GM21576 (cell line): ENCODE data around the gene GFPT1.

Source experiments
- ATAC-seq: cut with Tn5 transposase; IDR thresholded peaks from one replicate; pipeline ENCODE4 v1.9.1; 2021; ENCODE audit warnings: mild to moderate bottlenecking, moderate library complexity; ENCODE audit not compliant: unreplicated experiment

The GFPT1 gene

GRCh38 chr2:69330781-69331180 lies 56.2 kb downstream of the GFPT1 start:
- no peak for ATAC-seq

- no peak for ATAC-seq
Observed at GRCh38 chr2:69322631-69323030, 64.4 kb downstream of the GFPT1 start.

DNA sequence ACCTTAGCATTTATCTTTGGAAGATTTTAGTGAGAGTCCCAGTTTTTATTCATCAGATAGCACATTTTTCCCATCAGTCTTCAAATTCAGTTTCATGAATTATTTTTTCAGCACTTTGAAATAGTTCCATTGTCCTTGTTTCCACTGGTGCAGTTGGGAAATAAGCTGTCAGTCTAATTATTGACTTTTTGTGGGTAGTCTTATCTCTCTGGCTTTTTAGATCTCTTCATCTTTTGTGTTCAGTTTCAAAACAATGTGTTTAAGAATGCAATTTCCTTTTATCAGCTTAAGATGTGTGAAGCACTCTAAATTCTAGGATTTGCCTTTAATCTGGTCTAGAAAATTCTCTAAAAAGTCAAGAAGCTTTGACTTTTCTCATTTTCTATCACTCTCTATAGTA lies 70.5 kb downstream of the GFPT1 start:
- no peak for ATAC-seq

GRCh38 chr2:69315160-69315761 lies 71.8 kb downstream of the GFPT1 start:
- ATAC-seq = no peak

- ATAC-seq = no peak
Observed at GRCh38 chr2:69311024-69311416, 76.0 kb downstream of the GFPT1 start.

DNA sequence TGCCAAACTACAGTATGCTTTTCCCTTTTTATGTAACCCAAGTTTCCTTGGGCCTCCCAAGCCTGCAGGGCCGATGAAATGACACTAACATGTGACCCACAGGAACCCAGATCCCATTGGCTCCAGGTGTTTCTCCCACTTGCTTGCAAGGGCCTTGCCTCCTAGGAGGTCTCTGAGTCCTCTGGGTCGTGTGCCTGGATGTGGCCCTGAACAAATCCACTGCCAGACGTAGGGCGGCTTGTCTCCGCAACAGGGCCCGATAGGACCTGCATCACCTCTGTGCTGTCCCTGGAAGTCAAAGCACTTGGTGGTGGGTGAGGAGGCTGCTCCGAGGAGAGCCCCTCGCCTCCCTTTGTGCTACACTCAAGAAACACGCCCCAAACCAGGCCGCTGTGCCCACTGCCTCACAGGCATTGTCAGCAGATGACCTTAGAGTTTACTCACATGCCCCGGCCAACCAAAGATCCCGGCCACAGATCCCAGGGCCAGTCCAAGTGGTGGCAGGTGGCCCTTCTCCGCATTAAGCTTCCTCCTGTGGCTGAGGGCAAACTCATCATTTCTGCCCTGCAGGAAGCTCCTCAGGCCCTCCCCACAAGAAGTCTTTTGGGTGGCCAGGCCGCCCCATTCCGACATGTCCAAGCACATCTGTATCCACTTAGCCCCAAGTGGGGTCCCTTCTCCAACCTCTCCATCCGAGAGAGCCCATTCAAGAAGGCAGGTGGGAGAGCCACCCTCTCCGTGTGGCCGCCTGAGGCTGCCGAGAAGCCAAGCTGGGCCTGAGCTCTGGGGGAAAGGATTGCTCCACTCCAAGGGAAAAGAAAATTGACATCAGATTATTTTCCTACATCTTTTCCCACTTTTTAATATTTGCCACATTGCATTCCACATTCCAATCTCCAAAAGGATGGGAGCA lies 76.7 kb downstream of the GFPT1 start:
- no peak for ATAC-seq

DNA sequence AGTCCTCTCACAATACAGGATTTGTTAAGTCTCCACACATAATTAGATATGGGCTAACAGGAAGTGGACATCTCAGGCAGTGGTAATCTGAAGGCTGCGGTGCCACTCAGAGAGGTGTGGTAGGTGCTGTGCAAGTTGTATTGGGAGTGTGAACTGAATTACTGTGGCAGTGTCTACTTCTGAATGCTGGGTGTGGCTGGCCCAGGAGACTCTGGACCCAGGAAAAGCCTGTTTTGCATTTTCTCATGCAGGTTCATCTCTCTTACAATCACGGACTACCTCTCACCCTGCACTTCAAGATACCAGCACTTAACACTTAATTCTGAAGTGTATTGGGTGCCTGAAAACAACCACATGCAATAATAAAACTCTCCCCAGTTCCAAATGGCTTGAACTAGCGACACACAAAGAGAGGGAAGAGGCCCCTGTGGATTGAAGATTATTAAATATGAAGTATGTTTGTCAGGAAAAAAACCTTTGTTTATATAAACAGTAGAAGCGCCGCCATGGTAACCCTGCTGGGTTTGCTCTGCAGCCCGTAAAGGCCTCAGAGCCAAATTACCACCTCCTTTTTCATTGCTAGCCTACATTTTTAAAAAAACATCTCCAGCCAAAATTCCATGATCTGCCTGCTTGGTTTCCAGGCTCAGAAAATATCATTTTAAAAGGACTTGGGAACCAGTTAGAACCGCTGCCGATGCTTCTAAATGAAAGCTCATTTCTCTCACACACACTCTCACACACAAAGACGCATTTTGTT lies 77.5 kb downstream of the GFPT1 start:
- ATAC-seq = no peak

- no peak for ATAC-seq
Observed at GRCh38 chr2:69308338-69308737, 78.7 kb downstream of the GFPT1 start.

DNA sequence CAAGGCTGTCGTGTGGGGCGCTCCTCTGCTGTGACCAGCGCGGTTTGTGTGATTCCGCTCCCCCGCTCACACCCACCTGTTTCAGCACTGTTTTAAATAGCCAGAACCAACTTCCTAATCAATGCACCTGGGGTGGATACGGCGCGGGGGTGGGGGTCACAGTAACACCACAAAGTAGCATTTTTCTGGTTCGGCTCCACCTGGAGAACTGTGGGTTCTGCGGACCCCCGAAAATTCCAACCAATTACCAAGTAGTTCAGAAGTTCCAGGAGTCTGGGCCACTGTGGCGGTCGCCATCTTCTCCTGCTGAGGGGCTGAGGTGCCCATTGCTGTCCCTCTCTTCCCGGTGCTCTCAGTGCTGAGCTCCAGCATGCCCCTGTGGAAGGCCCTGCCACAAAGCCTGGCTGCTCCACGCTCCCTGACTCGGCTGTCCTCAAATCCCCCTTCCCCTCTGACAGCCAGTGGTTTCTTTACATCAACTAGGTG lies 79.4 kb downstream of the GFPT1 start:
- ATAC-seq = no peak

DNA sequence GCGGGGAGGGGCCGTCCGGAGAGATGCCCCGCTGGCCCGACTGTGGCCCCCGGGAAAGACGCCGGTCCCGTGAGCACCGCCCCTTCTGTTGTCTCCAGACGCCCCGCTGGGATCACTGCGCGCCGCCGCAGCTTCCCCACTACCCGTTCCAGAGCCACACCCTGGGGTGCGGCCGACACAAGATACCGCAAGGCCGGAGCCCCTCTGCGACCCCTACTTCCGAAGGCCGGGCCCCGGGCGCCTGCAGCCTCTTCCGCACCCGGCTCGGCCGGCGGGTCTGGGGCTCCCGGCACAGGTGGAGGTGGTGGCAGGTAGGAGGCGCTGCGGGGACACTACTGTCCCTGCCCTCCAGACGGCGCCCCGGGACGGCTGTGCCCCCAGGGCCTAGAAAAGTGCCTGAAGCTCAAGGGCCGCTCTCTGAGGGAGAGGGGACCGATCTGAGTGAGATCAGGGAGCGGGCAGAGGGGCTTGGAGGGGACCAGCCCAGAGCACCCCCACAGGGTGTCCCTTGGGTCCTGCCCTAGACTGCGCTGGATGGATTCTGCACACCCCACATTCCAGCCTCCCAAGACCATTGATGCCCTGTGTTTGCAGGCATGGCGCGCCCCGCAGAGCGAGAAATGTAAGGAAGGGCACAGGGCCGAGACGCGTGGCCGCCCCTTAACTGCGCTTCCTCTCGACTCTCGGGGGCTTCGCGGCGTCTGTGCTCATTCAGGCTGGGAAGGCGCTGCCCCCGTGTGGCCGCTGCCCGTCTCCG lies 80.0 kb downstream of the GFPT1 start:
- ATAC-seq = peak; percentile 78

DNA sequence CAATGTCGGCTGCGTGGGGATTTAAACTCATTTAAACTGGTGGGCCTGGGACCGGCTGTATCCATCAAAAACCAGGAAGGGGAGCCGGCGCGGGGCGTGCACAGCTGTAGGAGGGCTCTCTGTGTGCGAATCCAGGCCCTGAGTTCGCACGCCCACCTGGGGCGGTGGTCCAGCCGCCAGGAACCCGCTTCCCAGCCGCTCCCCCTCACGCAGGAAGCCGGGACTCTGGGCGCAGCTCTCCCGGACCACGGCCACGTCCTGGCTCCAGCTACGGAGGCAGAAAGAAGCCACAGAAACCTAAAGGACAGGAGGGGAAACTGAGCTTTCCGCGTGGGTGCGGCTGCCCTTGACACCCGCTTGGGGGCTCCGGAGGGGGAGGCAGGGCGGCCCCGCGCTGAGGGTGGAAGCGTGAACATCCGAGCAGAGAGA lies 80.6 kb downstream of the GFPT1 start:
- no peak for ATAC-seq

GRCh38 chr2:69305712-69306392 lies 81.2 kb downstream of the GFPT1 start:
- ATAC-seq = no peak

DNA sequence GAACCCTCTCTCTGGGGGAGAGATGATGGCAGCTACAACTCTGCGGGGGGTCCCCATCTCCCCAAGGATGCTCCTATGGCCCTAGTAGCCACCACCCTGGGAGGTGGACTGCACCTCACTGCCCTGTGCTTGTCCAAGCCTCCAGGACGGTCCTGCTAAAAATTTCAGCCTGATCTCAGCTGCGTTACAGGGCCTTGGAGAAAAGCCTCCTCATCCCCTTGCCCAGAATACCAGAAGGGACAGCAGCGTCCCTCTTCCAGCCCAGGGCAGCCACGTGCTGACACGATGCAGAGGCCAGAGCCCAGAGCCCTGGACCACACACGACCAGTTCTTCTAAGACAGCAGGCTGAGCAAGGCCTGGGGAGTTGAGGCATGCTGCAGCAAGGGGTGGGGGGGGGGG lies 81.9 kb downstream of the GFPT1 start:
- no peak for ATAC-seq

DNA sequence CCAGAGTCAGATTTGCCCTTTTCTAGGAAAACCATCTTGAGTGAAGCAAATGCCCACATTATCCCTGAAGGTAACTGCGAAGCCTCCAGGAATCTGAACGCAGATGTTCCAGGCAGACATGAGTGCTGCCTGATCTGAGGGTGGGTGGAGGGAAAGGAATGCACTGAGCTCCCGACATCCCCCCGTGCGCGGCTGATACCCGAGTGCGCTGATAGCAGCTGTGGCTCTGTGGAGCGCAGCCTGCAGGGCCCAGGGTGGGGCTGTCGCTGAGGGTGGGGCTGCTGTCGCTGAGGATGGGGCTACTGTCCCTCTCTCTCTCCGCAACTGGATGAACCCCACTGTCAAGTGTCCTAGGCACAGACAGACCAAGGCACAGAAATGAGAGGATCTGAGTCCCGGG lies 82.4 kb downstream of the GFPT1 start:
- ATAC-seq = no peak

GRCh38 chr2:69300650-69301049 lies 86.4 kb downstream of the GFPT1 start:
- ATAC-seq = no peak

DNA sequence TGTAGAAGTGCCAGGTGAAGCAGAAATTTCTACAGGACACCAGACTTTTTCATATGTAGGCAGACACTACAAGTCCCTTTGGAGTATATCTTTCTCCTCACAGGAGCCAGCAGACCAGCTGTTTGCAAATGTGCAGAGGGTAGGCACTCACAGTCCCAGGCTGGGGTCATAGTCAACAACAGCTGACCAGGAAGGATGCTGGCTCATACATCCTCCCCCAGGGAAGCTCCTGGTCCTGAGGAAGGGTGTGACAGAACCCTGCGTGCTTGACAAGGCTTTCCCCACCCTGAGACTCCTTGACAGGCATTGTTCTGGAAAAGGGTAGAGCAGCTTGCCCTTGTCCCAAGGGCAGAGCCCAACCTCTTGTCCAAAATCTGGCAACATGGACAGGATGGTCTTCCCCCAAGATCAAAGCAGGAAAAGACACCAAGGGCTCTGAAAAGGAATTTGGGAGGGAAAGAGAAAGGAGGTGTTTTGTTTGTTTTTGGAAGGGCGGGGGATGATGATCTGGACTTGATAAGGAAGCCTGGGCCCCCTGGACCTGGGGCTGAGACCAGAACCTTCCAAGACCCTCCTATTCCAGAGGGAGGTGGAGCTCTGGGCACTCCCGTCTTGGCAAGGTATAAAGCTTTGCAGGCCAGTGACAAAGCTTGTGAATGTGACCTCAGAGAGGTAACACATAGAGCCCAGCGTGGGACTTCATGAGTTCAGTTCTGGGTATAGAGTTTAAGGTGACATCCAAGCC lies 87.1 kb downstream of the GFPT1 start:
- no peak for ATAC-seq

- ATAC-seq = no peak
Observed at GRCh38 chr2:69298862-69299261, 88.2 kb downstream of the GFPT1 start.

- ATAC-seq = no peak
Observed at GRCh38 chr2:69298261-69298660, 88.8 kb downstream of the GFPT1 start.

- no peak for ATAC-seq
Observed at GRCh38 chr2:69297216-69297615, 89.8 kb downstream of the GFPT1 start.

DNA sequence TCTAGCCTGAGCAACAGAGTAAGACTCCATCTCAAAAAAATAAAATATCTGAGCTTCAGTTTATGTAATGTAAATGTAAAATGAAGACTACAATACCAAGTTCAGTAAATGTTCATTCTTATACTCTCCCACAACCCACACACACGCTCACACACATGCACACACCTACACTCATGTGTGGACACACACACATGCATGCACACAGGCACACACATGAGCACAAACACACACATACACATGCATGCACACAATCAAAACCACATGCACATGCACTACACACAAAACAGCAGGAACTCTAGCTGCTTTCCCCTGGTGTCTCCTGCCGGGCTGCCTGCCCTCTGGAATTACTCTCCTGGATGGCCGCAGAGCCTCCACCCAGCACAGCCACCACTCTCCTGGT lies 90.6 kb downstream of the GFPT1 start:
- no peak for ATAC-seq
